DMS 273 (cell line): Measurements from ENCODE around the gene SIGLEC10.

ENCODE experiments used
- DNase-seq: peaks from one replicate; lab custom pipeline; 2025; ENCODE audit not compliant: unreplicated experiment; lab: John Stamatoyannopoulos, UW

SIGLEC10 gene

GRCh38 chr19:51367255-51367564 lies 50.2 kb downstream of the SIGLEC10 start:
- DNase-seq: no peak

GRCh38 chr19:51366389-51367254 lies 50.8 kb downstream of the SIGLEC10 start:
- peak; percentile 99 for DNase-seq

- no peak for DNase-seq
These were observed 51.5 kb downstream of the SIGLEC10 start, which contains the start of gene ETFB for GRCh38 chr19:51365965-51366388. Gene ETFB, minus strand, starts transcription at chr19:51366388. Its CDS starts 62 bp downstream, at chr19:51366326.

- DNase-seq: peak; percentile 54
These were observed 52.1 kb downstream of the SIGLEC10 start for GRCh38 chr19:51365211-51365964.

GRCh38 chr19:51364200-51365106 lies 53.0 kb downstream of the SIGLEC10 start:
- DNase-seq: no peak

GRCh38 chr19:51361239-51361638 lies 56.2 kb downstream of the SIGLEC10 start:
- no peak for DNase-seq
